GM23338 (cell line): ENCODE data around the gene KRTAP5-1. TPM values are rescaled to one million over a fixed set of nuclear protein-coding genes. Genes with fewer than 3 reads are reported as not detected.

Source experiments
- ATAC-seq: fragments of 200-7000 bp; cut with Tn5 transposase; 3 replicates; pipeline ENCODE4 v1.9.1; 2020
- DNase-seq: peaks from one replicate; pipeline ENCODE4 v3.0.0-alpha.2; 2015; ENCODE audit warnings: low spot score
- H2AFZ ChIP-seq: fragments of 200-600 bp; sonication (generic); 2 replicates; pipeline ENCODE4 v1.8.0; 2016; ENCODE audit warnings: antibody characterized with exemption, mild to moderate bottlenecking, moderate library complexity
- H3F3A ChIP-seq: fragments of 200-600 bp; sonication (generic); replicated peaks from 2 replicates; pipeline ENCODE4 v1.8.0; 2017; ENCODE audit warnings: antibody characterized with exemption, mixed run types, low read depth
- H3K27ac ChIP-seq: fragments of 200-600 bp; sonication (generic); 2 replicates; pipeline ENCODE4 v1.6.1; 2016; ENCODE audit warnings: low read depth
- H3K27me3 ChIP-seq: fragments of 200-600 bp; sonication (generic); 2 replicates; pipeline ENCODE4 v1.8.0; 2016; ENCODE audit warnings: mild to moderate bottlenecking, mixed run types, moderate library complexity; ENCODE audit not compliant: insufficient read depth
- H3K36me3 ChIP-seq: fragments of 200-600 bp; sonication (generic); 2 replicates; pipeline ENCODE4 v1.8.0; 2016; ENCODE audit warnings: mild to moderate bottlenecking; ENCODE audit not compliant: insufficient read depth
- H3K4me1 ChIP-seq: fragments of 200-600 bp; sonication (generic); 2 replicates; pipeline ENCODE4 v1.8.0; 2016; ENCODE audit warnings: mild to moderate bottlenecking, moderate library complexity; ENCODE audit not compliant: insufficient read depth
- H3K4me2 ChIP-seq: fragments of 200-600 bp; sonication (generic); 2 replicates; pipeline ENCODE4 v1.7.1; 2017; ENCODE audit warnings: mixed run types
- H3K4me3 ChIP-seq: fragments of 200-600 bp; sonication (generic); 2 replicates; pipeline ENCODE4 v1.6.1; 2016; ENCODE audit warnings: mixed run types
- H3K79me2 ChIP-seq: fragments of 200-600 bp; sonication (generic); replicated peaks from 2 replicates; pipeline ENCODE4 v1.8.0; 2017; ENCODE audit warnings: mild to moderate bottlenecking; ENCODE audit not compliant: insufficient read depth
- H3K9me2 ChIP-seq: fragments of 200-600 bp; sonication (generic); 2 replicates; pipeline ENCODE4 v1.8.0; 2017; ENCODE audit not compliant: insufficient read depth
- H4K20me1 ChIP-seq: fragments of 200-600 bp; sonication (generic); replicated peaks from 2 replicates; pipeline ENCODE4 v1.8.0; 2017; ENCODE audit warnings: mild to moderate bottlenecking; ENCODE audit not compliant: insufficient read depth
- H3K27ac Mint-ChIP-seq: 2 replicates; pipeline ENCODE4 v1.8.0; 2020; ENCODE audit warnings: inconsistent platforms, mild to moderate bottlenecking, moderate library complexity, mixed read lengths
- H3K27me3 Mint-ChIP-seq: 3 replicates; pipeline ENCODE4 v1.8.0; 2022; ENCODE audit warnings: low read depth, mild to moderate bottlenecking, moderate library complexity, mixed read lengths, inconsistent platforms; ENCODE audit not compliant: insufficient read depth, poor library complexity
- H3K36me3 Mint-ChIP-seq: 3 replicates; pipeline ENCODE4 v1.8.0; 2021; ENCODE audit warnings: low read depth, mild to moderate bottlenecking, inconsistent platforms, moderate library complexity, mixed read lengths
- H3K4me1 Mint-ChIP-seq: 3 replicates; pipeline ENCODE4 v1.8.0; 2020; ENCODE audit warnings: mild to moderate bottlenecking, inconsistent platforms, mixed read lengths
- H3K4me3 Mint-ChIP-seq: 3 replicates; pipeline ENCODE4 v1.8.0; 2021; ENCODE audit warnings: moderate library complexity, mild to moderate bottlenecking, inconsistent platforms, mixed read lengths
- H3K9me3 Mint-ChIP-seq: 3 replicates; pipeline ENCODE4 v1.8.0; 2020; ENCODE audit warnings: moderate library complexity, mild to moderate bottlenecking, inconsistent platforms, mixed read lengths
- CREB1 ChIP-seq: fragments of 250-450 bp; sonication (Bioruptor Pico); IDR thresholded peaks from 2 replicates; pipeline ENCODE4 v1.5.0; 2020; ENCODE audit warnings: low read depth, mild to moderate bottlenecking, moderate library complexity
- EZH2 ChIP-seq: fragments of 200-600 bp; sonication (generic); IDR thresholded peaks from one replicate; pipeline ENCODE4 v1.8.0; 2017; ENCODE audit warnings: antibody characterized with exemption, mild to moderate bottlenecking, low read depth; ENCODE audit not compliant: unreplicated experiment
- EZH2phosphoT487 ChIP-seq: fragments of 200-600 bp; sonication (generic); IDR thresholded peaks from one replicate; pipeline ENCODE4 v1.8.1; 2018; ENCODE audit warnings: antibody characterized with exemption; ENCODE audit not compliant: unreplicated experiment
- JUNB ChIP-seq: IDR thresholded peaks from one replicate; pipeline ENCODE4 v1.6.1; 2016; ENCODE audit warnings: antibody characterized with exemption; ENCODE audit not compliant: unreplicated experiment
- NANOG ChIP-seq: IDR thresholded peaks from 2 replicates; pipeline ENCODE4 v1.6.1; 2016; ENCODE audit warnings: antibody characterized with exemption, borderline replicate concordance
- POLR2AphosphoS5 ChIP-seq: IDR thresholded peaks from 2 replicates; pipeline ENCODE4 v1.6.1; 2016; ENCODE audit warnings: antibody characterized with exemption, low read depth
- STAT1 ChIP-seq: IDR thresholded peaks from one replicate; pipeline ENCODE4 v1.6.1; 2016; ENCODE audit warnings: antibody characterized with exemption; ENCODE audit not compliant: unreplicated experiment
- ZNF114 ChIP-seq: fragments of 250-450 bp; sonication (Bioruptor Pico); IDR thresholded peaks from 2 replicates; pipeline ENCODE4 v1.5.0; 2020; ENCODE audit warnings: mild to moderate bottlenecking, moderate library complexity
- ZNF331 ChIP-seq: fragments of 250-450 bp; sonication (Bioruptor Pico); IDR thresholded peaks from 2 replicates; pipeline ENCODE4 v1.5.0; 2020; ENCODE audit warnings: low read depth, mild to moderate bottlenecking, moderate library complexity
- polyA plus RNA-seq: library from polyadenylated mRNA; unstranded; fragments of >200 nt; fragmentation: Nextera tagmentation; extraction: Ambion mirVana; gene quantifications from 2 replicates; pipeline ENCODE4 v1.2.1, GENCODE V29; 2016
- total RNA-seq: library from RNA; depleted of rRNA; stranded (reverse); fragments of >200 nt; shearing (Covaris generic); gene quantifications from 2 replicates; pipeline ENCODE4 v1.2.3, GENCODE V29; 2014
- TF ChIP-seq, protein P1 (sequence below): IDR thresholded peaks from one replicate; pipeline ENCODE4 v1.6.1; 2018; ENCODE audit warnings: antibody characterized with exemption; ENCODE audit not compliant: unreplicated experiment
- TF ChIP-seq, protein P2 (sequence below): IDR thresholded peaks from 2 replicates; pipeline ENCODE4 v1.6.1; 2016; ENCODE audit warnings: antibody characterized with exemption
- TF ChIP-seq, protein P3 (sequence below), 2 experiments: fragments of 200-600 bp in 1 of 2; sonication (generic) in 1 of 2; conservative IDR thresholded peaks; 2 replicates each; pipeline versions ENCODE4 v1.5.1 to v1.6.1; 2016 to 2017; ENCODE audit warnings: antibody characterized with exemption in 2 of 2, low read depth in 2 of 2, mild to moderate bottlenecking in 2 of 2, moderate library complexity in 1 of 2

Gene KRTAP5-1
- total and polyA plus RNA-seq, 2 experiments from 2014 or later, result not detected

DNA sequence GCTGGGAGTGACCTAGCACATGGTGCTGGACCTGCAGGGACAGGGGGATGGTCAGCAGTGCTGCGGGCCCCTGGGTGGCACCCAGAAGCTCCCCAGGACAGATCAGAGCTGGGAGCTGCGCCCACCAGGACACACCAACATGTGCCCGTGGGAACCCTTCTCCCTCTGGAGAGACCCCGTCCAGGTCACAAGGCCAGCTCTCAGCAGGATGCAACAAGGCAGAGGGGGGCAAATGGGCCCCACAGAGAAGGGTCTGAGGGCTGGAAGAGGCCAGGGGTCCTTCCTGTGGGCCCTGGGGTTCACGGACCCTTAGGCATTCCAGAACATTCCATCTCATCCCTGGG, 19.2 kb downstream of the KRTAP5-1 start (continued):
- TF ChIP-seq, protein P1, sequence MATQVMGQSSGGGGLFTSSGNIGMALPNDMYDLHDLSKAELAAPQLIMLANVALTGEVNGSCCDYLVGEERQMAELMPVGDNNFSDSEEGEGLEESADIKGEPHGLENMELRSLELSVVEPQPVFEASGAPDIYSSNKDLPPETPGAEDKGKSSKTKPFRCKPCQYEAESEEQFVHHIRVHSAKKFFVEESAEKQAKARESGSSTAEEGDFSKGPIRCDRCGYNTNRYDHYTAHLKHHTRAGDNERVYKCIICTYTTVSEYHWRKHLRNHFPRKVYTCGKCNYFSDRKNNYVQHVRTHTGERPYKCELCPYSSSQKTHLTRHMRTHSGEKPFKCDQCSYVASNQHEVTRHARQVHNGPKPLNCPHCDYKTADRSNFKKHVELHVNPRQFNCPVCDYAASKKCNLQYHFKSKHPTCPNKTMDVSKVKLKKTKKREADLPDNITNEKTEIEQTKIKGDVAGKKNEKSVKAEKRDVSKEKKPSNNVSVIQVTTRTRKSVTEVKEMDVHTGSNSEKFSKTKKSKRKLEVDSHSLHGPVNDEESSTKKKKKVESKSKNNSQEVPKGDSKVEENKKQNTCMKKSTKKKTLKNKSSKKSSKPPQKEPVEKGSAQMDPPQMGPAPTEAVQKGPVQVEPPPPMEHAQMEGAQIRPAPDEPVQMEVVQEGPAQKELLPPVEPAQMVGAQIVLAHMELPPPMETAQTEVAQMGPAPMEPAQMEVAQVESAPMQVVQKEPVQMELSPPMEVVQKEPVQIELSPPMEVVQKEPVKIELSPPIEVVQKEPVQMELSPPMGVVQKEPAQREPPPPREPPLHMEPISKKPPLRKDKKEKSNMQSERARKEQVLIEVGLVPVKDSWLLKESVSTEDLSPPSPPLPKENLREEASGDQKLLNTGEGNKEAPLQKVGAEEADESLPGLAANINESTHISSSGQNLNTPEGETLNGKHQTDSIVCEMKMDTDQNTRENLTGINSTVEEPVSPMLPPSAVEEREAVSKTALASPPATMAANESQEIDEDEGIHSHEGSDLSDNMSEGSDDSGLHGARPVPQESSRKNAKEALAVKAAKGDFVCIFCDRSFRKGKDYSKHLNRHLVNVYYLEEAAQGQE, result no peak
- no peak for TF ChIP-seq NANOG
- no peak for TF ChIP-seq EZH2
- TF ChIP-seq POLR2AphosphoS5, result no peak
- TF ChIP-seq, protein P2, sequence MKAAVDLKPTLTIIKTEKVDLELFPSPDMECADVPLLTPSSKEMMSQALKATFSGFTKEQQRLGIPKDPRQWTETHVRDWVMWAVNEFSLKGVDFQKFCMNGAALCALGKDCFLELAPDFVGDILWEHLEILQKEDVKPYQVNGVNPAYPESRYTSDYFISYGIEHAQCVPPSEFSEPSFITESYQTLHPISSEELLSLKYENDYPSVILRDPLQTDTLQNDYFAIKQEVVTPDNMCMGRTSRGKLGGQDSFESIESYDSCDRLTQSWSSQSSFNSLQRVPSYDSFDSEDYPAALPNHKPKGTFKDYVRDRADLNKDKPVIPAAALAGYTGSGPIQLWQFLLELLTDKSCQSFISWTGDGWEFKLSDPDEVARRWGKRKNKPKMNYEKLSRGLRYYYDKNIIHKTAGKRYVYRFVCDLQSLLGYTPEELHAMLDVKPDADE, result no peak
- TF ChIP-seq, protein P3, sequence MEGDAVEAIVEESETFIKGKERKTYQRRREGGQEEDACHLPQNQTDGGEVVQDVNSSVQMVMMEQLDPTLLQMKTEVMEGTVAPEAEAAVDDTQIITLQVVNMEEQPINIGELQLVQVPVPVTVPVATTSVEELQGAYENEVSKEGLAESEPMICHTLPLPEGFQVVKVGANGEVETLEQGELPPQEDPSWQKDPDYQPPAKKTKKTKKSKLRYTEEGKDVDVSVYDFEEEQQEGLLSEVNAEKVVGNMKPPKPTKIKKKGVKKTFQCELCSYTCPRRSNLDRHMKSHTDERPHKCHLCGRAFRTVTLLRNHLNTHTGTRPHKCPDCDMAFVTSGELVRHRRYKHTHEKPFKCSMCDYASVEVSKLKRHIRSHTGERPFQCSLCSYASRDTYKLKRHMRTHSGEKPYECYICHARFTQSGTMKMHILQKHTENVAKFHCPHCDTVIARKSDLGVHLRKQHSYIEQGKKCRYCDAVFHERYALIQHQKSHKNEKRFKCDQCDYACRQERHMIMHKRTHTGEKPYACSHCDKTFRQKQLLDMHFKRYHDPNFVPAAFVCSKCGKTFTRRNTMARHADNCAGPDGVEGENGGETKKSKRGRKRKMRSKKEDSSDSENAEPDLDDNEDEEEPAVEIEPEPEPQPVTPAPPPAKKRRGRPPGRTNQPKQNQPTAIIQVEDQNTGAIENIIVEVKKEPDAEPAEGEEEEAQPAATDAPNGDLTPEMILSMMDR (conservative IDR thresholded peaks at IDR 0.05; ENCODE audit: low read depth in 2 of 2), result no peak
- TF ChIP-seq JUNB, result no peak
- TF ChIP-seq STAT1, result no peak
- TF ChIP-seq EZH2phosphoT487, result no peak
- no peak for TF ChIP-seq CREB1 (CRISPR knock-in tag)
- no peak for TF ChIP-seq ZNF114

DNA sequence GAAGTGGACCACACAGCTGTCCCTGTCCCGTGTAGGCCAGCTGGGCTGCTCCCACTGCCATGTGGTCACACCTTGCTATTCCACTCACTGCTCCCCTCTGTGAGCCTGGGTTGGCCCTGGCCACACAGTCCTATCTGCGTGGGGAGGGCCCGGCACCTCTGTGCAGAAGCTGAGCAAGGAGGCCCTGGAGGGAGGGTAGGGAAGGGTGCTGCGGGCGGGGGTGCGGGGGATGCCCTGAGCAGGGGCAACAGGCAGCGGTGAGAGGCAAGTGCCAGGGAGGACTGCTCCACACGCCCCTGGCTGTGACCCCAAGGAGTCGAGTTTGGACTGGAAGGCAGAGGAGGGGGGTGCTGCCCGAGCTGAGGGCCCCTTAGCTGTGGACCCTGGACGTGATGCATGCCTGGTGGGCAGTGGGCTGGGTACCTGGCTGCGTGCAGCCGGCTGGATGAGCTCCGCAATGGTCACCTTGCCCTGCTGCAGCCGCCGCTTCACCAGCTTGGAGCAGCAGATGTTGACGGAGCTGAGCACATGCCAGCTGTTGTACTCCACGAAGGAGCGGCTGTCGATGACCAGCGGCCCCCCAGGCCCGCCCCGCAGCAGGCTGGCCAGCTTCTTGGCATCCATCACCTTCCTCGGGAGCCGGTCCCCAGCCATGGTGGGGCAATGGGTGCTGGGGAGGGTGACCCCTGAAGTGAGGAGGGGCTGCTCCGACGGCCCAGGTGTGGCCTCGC, 19.7 kb downstream of the KRTAP5-1 start:
- no peaks in the 10 kb centered on the region for H4K20me1 ChIP-seq
- TF ChIP-seq, protein P1, result no peak
- TF ChIP-seq ZNF331 (CRISPR knock-in tag) (no peak), JUNB (no peak), NANOG (no peak), STAT1 (no peak), EZH2 (no peak), EZH2phosphoT487 (no peak), CREB1 (CRISPR knock-in tag) (no peak), ZNF114 (no peak)
- TF ChIP-seq, protein P3 (conservative IDR thresholded peaks at IDR 0.05; ENCODE audit: low read depth in 2 of 2), result no peak
- TF ChIP-seq, protein P2, result no peak

More for the DNA sequence above, 19.7 kb downstream of the KRTAP5-1 start:
- no peak overlapping the region for H3K4me3 ChIP-seq
- H3K27me3 Mint-ChIP-seq, result peaks cover 22% of the 10 kb centered on the region
- ATAC-seq (no peak), DNase-seq (no peak)
- no peak overlapping the region for H3K4me3 Mint-ChIP-seq
- H3F3A ChIP-seq, result peaks cover 2% of the 10 kb centered on the region; the same call in 1 of the 2 replicates
- peaks cover 21% of the 10 kb centered on the region for H3K4me1 ChIP-seq
- no peaks in the 10 kb centered on the region for H3K79me2 ChIP-seq
- peaks cover 15% of the 10 kb centered on the region for H3K27me3 ChIP-seq
- no peak overlapping the region for H3K4me2 ChIP-seq
- H3K36me3 Mint-ChIP-seq, result no peaks in the 10 kb centered on the region
- H3K9me2 ChIP-seq, result no peaks in the 10 kb centered on the region
- H3K27ac ChIP-seq, result no peak overlapping the region
- no peaks in the 10 kb centered on the region for H3K36me3 ChIP-seq
- no peak overlapping the region for H3K27ac Mint-ChIP-seq
- H3K9me3 Mint-ChIP-seq, result no peaks in the 10 kb centered on the region
- H3K4me1 Mint-ChIP-seq, result peaks cover 21% of the 10 kb centered on the region
- no peak overlapping the region for H2AFZ ChIP-seq
